Measurements from ENCODE around the gene COL9A3.

COL9A3 gene

DNA sequence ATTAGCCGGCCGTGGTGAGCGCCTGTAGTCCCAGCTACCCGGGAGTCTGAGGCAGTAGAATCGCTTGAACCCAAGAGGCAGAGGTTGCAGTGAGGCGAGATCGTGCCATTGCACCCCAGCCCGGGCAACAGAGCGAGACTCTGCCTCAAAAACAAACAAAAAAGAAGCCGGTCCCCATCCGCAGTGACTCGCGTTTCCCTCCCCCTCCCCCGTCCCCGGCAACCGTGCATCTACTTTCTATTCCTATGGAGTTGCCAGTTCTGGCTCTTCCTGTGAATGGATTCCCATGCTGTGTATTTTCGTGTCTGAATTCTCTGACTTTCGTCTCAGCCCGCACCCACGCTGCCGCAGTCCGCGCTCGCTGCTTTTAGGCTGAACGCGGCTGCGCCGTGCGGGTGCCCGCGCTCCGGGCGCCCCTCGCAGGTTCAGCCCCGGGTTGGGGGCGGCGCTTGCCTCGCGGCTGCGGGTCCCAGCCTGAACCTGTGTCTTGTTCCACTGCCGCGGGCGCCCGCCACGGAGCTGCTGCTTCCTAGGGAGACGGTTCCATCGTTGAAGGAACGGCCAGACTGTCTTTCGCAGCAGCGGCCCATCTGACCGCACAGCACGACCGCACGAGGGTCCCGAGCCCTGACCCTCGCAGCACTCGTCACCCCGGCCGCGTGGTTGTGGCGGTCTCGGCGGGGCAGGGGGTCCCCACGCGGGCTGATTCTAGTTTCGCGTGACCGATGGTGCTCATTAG is 21.7 kb upstream of the COL9A3 start:
- FAIRE-seq (no peak), DNase-seq (ENCODE audit: insufficient read length, low spot score) (no peak)

GRCh38 chr20:62796699-62797491 is 20.0 kb upstream of the COL9A3 start:
- FAIRE-seq (no peak), DNase-seq (ENCODE audit: insufficient read length, low spot score) (no peak)

GRCh38 chr20:62797671-62798532 is 18.9 kb upstream of the COL9A3 start:
- FAIRE-seq, result no peak
- no peak for DNase-seq (ENCODE audit: insufficient read length, low spot score)

GRCh38 chr20:62799036-62799435 is 17.8 kb upstream of the COL9A3 start:
- DNase-seq (ENCODE audit: insufficient read length, low spot score), result no peak
- no peak for FAIRE-seq

- DNase-seq (ENCODE audit: insufficient read length, low spot score) (no peak), FAIRE-seq (no peak)
These were observed 17.4 kb upstream of the COL9A3 start for GRCh38 chr20:62799459-62799858.

- DNase-seq (ENCODE audit: insufficient read length, low spot score) (no peak), FAIRE-seq (no peak)
These were observed 17.0 kb upstream of the COL9A3 start for GRCh38 chr20:62799873-62800272.

GRCh38 chr20:62800314-62801259 is 16.3 kb upstream of the COL9A3 start:
- DNase-seq (ENCODE audit: insufficient read length, low spot score) (no peak), FAIRE-seq (no peak)

- FAIRE-seq (no peak), DNase-seq (ENCODE audit: insufficient read length, low spot score) (no peak)
These were observed 15.4 kb upstream of the COL9A3 start for GRCh38 chr20:62801284-62802010.

- FAIRE-seq, result no peak
- no peak for DNase-seq (ENCODE audit: insufficient read length, low spot score)
These were observed 14.7 kb upstream of the COL9A3 start for GRCh38 chr20:62802026-62802712.

DNA sequence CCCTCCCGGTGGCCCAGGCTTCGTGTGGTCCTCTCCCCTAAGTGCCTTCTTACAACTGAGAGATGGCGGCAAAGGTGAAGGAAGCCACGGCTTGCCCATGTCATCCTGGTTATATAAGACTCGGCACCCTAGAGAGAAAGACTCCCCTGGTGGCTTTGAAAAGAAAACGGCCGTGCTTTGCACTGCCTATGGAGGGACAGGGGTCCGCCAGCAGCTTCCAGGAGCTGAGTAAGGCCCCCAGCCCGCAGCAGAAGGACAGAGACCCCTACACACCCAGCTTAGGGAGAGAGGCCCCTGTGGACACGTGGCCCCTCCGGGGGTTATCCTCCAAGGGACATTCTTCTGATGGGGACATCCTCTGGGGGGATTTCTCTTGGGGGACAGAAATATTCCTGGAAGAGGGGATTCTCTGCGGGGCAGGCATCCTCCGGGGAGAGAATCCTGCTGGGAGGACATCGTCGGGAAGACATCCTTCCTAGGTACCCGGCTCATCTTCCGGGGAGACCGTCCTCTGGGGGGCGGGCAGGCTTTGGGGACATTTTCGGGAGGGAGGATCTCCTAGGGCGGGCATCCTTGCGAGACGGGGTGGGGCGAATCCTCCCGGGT is 12.7 kb upstream of the COL9A3 start:
- DNase-seq (ENCODE audit: insufficient read length, low spot score), result no peak

DNA sequence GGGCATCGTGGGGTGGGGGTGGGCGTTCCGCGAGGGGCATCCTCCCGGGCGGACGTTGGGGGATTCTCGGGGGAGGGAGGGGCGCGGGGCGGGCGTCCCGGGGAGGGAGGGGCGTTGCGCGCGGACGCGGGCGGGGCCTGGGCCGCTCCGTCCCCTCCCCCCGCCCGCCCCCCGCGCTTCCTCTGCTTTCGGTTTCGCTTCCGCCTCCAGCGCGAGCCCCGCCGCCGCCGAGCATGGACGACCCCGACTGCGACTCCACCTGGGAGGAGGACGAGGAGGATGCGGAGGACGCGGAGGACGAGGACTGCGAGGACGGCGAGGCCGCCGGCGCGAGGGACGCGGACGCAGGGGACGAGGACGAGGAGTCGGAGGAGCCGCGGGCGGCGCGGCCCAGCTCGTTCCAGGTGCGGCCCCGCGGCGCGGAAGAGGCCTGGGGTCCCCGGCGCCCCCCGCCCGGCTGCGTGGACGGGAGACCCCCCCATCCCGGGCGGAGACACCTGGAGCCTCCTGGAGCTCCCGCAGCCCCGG is 12.2 kb upstream of the COL9A3 start, which contains the start of gene OGFR:
TSS of gene OGFR (plus strand) at position 209 of the 528 bp plus-strand sequence. CDS start at position 234, 25 bp downstream.
- DNase-seq (ENCODE audit: insufficient read length, low spot score), result peak; percentile 95
- no peak for FAIRE-seq

More for the DNA sequence above, 12.7 kb upstream of the COL9A3 start:
- FAIRE-seq, result no peak

GRCh38 chr20:62805155-62805710 is 11.6 kb upstream of the COL9A3 start:
- no peak for DNase-seq (ENCODE audit: insufficient read length, low spot score)

GRCh38 chr20:62805711-62806382 is 11.0 kb upstream of the COL9A3 start:
- FAIRE-seq (no peak), DNase-seq (ENCODE audit: insufficient read length, low spot score) (no peak)

More at GRCh38 chr20:62805155-62805710, 11.6 kb upstream of the COL9A3 start:
- FAIRE-seq, result no peak

DNA sequence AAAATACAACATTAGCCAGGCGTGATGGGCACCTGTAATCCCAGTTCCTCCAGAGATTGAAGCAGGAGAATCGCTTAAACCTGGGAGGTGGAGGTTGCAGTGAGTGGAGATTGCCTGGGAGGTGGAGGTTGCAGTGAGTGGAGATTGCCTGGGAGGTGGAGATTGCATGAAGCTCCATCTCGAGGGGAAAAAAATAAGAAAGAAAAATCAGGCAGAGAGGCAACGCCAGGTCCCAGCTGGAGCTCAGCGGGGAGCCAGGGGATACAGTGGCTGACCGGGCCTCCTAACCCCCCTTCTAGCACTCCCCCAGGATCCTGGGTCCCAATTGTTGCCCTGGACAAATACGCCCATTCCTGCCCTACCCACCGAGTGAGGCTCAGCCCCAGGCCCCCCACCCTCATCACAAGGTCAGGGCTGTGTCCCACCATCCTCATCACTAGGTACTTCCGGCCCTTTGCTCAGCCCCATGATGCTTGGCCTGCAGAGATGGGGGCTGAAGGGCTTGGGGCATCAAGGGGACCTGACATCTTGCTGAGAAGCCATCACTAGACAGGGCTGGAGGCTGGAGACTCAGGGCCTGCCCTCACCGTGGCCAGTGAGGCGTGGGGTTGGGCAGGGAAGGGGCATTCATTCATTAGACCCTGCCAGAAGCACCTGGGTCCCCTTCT is 10.3 kb upstream of the COL9A3 start:
- FAIRE-seq (no peak), DNase-seq (ENCODE audit: insufficient read length, low spot score) (no peak)

GRCh38 chr20:62807444-62808210 is 9.2 kb upstream of the COL9A3 start:
- FAIRE-seq (no peak), DNase-seq (ENCODE audit: insufficient read length, low spot score) (no peak)

All from GM19239 (cell line).